Vagina (tissue), 2 donors: ENCODE data around the gene CPLX3.

Source experiments
- POLR2A ChIP-seq, 2 donors: fragments of 450-650 bp; IDR thresholded peaks; one replicate each; pipeline ENCODE4 v1.6.1; 2017; ENCODE audit warnings: antibody characterized with exemption in 2 of 2, mild to moderate bottlenecking in 2 of 2, moderate library complexity in 2 of 2
- POLR2AphosphoS5 ChIP-seq, 2 donors: sonication (generic); formaldehyde crosslinking; IDR thresholded peaks; one replicate each; pipeline ENCODE4 v1.9.0; 2017; ENCODE audit warnings: antibody characterized with exemption in 2 of 2, mild to moderate bottlenecking in 2 of 2, low read depth in 1 of 2; ENCODE audit not compliant: insufficient read depth in 1 of 2
- TF ChIP-seq, protein P1 (sequence below), 3 experiments: fragments of 450-650 bp in 2 of 3; fragments of 200-600 bp in 1 of 3; sonication (generic) in 1 of 3; IDR thresholded peaks; one replicate each; pipeline ENCODE4 v1.5.1; 2017 to 2019; ENCODE audit warnings: antibody characterized with exemption in 3 of 3, mild to moderate bottlenecking in 2 of 3, moderate library complexity in 2 of 3

DNA sequence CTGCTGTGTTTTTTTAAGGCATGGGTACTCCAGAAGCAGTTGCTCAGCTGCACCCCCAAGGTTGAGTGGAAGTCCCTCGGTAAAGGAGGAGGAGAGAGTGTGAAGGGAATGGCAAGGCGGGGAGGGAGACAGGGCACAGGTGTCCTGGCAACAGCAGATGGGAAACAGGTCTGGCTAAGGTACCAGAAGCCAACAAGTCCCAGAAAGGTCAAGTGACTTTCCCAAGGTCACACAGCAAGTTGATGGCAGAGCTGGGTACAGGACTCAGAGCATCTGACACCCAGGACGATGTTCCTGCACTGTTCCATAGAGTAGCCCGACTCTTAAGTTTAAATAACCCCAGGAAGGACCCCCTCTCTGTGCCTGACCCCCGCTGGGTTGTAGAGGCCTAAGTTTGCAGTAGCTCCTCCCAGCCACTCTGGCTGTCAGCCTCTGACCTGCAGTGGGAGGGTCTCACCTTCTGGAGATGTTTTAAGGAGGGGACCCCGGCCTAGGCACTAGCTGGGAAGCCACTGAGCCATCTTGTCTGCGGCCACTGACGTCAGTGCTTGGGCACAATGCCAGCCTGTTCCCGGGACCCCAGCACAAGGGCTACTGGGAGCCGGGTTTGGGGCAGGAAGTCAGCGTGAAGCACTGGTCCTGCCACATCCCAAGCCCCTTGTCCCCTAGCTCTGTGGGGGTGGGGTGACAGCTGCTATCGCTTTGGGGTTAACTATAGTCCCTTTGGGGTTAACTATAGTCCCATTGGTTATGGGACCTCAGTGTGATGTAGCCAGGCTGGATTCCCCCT, 34.0 kb upstream of the CPLX3 start:
- TF ChIP-seq, protein P1, sequence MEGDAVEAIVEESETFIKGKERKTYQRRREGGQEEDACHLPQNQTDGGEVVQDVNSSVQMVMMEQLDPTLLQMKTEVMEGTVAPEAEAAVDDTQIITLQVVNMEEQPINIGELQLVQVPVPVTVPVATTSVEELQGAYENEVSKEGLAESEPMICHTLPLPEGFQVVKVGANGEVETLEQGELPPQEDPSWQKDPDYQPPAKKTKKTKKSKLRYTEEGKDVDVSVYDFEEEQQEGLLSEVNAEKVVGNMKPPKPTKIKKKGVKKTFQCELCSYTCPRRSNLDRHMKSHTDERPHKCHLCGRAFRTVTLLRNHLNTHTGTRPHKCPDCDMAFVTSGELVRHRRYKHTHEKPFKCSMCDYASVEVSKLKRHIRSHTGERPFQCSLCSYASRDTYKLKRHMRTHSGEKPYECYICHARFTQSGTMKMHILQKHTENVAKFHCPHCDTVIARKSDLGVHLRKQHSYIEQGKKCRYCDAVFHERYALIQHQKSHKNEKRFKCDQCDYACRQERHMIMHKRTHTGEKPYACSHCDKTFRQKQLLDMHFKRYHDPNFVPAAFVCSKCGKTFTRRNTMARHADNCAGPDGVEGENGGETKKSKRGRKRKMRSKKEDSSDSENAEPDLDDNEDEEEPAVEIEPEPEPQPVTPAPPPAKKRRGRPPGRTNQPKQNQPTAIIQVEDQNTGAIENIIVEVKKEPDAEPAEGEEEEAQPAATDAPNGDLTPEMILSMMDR (IDR thresholded peaks at IDR 0.05): no peak
- TF ChIP-seq POLR2AphosphoS5 (IDR thresholded peaks at IDR 0.05; ENCODE audit: insufficient read depth in 1 of 2, low read depth in 1 of 2) (no peak), POLR2A (IDR thresholded peaks at IDR 0.05) (no peak)
